Measurements from ENCODE around the gene PCCA.

DNA sequence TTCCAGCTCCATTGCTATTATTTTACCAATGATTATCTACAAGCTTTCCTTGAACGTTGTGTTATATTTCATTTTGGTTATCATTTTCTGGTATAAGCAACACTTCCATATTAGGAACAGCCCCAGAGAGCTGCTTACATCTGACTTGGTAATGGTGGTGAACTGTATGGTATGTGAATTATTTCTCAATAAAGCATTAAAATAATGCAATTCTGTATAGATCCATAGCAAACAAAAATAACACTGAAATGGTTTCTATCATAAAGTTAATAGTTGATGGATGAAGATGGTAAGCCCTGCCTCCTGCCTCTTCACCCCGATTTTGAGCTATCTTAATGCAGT, 472.2 kb downstream of the PCCA start:
- TF ChIP-seq, protein P1, sequence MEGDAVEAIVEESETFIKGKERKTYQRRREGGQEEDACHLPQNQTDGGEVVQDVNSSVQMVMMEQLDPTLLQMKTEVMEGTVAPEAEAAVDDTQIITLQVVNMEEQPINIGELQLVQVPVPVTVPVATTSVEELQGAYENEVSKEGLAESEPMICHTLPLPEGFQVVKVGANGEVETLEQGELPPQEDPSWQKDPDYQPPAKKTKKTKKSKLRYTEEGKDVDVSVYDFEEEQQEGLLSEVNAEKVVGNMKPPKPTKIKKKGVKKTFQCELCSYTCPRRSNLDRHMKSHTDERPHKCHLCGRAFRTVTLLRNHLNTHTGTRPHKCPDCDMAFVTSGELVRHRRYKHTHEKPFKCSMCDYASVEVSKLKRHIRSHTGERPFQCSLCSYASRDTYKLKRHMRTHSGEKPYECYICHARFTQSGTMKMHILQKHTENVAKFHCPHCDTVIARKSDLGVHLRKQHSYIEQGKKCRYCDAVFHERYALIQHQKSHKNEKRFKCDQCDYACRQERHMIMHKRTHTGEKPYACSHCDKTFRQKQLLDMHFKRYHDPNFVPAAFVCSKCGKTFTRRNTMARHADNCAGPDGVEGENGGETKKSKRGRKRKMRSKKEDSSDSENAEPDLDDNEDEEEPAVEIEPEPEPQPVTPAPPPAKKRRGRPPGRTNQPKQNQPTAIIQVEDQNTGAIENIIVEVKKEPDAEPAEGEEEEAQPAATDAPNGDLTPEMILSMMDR (IDR thresholded peaks at IDR 0.05): no peak
- TF ChIP-seq POLR2A (IDR thresholded peaks at IDR 0.05): no peak
